HG02943 (cell line): ENCODE data around the gene RSRC2.
"Not testable (repeated sequence)": the region's sequence is repeated elsewhere in the genome, so short reads cannot be mapped to it uniquely, and the experiment has no call there.

ENCODE experiments used
- ATAC-seq: cut with Tn5 transposase; IDR thresholded peaks from one replicate; pipeline ENCODE4 v1.9.1; 2021; ENCODE audit warnings: mild to moderate bottlenecking, low read depth, moderate library complexity; ENCODE audit not compliant: unreplicated experiment

The RSRC2 gene

DNA sequence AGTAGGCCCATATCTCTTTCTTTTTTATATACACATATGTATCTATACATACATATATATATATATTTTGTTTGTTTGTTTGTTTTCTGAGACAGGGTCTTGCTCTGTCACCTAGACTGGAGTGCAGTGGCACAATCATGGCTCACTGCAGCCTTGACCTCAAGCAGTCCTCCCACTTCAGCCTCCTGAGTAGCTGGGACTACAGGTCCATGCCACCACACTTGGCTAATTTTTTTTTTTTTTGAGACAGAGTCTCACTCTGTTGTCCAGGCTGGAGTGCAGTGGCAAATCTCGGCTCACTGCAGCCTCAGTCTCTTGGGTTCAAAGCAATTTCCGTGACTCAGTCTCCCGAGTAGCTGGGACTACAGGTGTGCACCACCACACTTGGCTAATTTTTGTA is 38.9 kb downstream of the RSRC2 start:
- ATAC-seq: not testable (repeated sequence)

DNA sequence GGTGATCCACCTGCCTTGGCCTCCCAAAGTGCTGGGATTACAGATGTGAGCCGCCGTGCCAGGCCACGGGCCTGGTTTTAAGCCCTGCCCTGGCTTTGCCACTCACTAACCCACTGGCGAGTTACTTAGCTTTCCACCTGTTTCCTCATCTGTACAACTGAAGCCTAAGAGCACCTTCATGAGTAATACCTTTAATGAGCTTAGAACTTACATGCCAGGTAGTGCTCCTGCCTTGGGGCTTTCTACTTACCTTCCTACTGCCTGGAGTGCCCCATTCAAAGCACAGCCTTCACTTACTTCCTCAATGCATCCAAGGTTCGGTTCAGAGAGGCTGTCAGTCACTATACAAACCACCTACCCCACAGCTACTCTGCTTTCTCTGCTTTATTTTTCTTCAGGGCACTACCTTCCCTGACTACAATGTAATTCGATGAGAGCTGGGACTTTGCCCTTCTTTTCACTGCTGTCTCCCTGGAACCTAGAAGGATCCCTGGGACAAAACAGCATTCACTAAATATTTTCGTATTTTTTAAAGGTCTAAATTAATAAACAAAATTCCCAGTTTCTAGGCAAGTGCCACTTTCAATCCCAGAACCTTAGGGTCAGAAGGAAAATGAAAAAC is 39.8 kb downstream of the RSRC2 start:
- no peak for ATAC-seq

DNA sequence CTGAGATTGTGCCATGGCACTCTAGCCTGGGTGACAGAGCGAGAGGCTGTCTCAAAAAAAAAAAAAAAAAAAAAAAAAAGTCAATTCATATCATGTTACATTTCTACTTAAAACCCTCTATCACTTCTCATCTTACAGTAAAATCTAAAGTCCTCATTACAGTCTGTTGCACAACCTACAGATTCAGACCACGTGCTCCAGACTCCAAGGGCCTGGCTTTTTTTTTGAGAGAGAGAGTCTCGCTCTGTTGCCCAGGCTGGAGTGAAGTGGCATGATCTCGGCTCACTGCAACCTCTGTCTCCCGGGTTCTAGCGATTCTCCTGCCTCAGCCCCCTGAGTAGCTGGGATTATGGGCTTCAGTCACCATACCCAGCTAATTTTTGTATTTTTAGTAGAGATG is 40.4 kb downstream of the RSRC2 start:
- not testable (repeated sequence) for ATAC-seq

DNA sequence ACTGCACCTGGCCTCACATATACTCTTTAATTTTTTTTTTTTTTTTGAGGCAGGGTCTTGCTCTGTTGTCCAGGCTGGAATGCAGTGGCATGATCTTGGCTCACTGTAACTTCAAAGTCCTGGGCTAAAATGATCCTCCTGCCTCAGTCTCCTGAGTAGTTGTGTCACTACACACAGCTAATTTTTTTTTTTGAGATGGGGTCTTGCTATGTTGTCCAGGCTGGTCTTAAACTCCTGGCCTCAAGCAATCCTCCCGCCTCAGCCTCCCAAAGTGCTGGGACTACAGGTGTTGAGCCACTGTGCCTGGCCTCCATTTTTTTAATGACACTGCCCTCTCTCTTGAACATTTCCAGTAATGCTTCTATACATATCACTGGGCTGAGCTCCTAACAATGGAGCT is 42.4 kb downstream of the RSRC2 start:
- ATAC-seq: not testable (repeated sequence)

DNA sequence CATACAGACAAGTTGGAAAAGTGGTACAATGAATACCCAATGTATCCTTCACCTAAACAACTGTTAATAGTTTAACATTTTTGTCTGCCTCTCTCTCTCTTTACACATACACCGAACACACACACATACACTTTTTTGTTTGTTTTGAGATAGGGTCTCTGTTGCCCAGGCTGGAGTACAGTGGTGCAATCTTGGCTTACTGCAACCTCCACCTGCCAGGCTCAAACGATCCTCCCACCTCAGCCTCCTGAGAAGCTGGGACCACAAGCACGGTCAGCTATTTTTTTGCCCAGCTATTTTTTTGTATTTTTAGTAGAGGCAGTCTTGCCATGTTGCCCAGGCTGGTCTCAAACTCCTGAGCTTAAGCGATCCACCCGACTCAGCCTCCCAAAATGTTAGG is 42.8 kb downstream of the RSRC2 start:
- ATAC-seq: no peak

DNA sequence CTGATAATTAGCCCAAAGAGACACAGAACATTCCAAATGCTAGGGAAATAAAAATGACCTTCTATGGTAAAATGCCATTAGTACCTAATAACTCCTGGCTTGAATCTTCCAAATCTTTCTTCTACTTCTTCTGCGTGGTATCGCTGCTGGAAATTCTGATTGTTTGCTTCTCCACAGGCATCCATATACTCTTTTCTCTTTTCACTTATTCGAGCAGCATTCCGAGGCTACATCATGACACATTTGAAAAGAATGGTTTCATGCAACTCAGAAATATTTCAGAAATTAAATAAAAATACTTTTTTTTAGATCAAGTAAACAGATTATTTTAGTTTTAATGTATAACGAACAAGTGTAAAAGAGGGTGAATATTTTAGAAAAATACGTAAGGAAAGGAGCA is 44.9 kb downstream of the RSRC2 start:
- ATAC-seq: no peak

DNA sequence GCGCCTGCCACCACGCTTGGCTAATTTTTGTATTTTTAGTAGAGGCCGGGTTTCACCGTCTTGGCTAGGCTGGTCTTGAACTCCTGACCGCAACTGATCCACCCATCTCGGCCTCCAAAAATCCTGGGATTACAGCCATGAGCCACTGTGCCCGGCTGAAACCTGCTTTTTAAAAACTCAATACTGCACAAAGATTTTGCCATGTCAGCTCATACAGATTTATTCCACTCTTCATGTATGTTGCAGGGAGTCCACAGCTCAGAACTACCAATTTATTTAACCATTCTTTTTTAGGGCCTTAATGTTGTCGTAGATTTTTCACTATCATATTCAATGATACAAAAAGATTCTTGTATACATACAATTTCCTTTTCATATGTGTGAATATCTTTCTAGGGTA is 46.0 kb downstream of the RSRC2 start:
- ATAC-seq: no peak

DNA sequence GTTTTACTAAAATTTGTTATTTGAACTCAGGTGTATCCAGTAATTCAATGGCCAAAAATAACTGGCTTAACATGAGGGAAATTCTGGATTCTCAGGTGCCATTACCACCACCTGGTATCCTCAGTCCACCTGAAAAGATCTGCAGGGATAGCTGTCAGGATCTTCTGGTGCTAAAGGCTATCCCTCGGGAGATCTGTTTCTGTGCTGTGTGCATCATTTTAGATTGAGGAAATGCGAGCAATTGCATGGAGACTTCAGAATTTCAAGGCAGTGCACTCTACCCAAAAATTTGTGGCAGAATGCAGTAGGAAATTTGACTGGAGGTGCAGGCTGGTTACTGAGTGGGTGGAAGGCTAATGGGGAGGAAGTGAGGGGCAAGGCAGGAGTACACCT is 52.4 kb downstream of the RSRC2 start:
- ATAC-seq: no peak

DNA sequence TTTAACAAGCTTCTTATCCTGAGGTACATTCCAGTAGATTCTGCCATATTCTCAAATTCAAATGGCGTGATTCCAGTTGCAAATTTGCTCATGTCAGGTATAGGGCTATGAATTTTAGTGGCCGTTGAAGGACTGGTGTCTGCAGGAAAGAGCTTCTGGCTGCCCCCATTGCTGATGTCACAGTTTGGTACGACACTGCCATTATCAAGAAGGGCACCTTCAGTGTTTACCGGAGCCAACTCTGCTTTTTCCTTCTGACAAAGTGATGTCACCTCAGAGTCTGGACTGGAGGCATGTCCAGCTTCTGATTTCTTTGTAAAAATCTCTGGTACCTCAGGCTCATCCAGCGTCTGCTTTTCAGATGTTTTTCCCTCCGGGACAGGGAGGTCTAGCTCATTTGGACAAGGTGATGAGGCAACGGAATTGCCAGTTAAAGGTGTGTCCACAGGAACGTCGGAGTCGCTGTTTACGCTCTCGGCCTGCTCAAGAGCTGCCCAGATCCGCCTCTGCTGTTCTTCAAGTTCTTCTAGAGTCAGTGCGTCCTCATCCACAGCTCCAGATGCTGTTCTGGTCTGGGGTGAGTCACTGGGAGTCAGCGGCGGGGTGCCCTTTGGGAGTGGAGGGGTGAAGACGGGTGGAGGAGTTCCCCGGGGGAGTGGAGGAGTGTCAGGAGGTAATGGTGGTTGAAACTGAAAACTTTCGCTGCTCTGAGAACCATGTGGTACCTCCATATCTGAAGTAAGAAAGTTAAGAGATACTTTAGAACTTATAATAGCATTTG is 53.0 kb downstream of the RSRC2 start:
- ATAC-seq: no peak

DNA sequence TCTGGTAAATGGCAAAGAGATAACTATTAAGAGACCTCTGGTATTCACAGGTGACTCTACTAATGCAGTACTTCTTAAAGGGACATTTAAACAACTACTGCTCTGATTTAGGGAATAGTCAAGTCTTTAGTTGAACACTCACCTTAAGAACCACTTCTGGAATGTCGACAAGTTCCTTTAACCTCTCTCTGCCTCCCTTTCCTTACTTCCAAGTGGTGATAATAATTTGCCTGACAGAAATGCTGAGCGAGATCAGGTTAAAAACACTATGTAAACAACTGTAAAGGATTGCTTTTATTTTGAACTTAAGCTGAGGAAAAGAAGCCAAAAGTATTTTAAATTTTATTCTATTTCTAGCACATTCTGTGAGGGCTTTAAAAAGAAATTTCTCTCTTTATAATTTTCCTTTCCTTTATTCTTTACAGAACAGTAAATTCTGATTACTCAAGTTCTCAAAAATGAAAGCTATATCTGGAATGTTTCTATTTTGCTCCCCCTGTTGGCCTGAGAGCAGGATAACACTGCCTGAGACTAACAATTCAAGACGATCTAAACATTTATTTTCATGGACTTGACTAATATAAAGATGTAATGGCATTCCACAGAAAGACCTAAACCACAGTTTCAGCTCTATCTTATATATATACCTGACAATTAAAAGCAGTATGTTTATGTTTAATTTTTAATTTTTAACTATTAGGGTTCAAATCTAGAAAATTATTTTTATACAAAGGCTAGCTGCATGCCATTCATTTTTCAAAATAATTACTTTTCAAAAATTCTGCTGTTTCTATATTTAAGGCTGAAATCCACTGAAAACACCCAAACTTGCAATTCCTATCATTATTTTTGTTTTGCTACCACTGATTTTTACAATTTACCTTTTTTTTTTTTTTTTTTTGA is 55.2 kb downstream of the RSRC2 start:
- no peak for ATAC-seq

DNA sequence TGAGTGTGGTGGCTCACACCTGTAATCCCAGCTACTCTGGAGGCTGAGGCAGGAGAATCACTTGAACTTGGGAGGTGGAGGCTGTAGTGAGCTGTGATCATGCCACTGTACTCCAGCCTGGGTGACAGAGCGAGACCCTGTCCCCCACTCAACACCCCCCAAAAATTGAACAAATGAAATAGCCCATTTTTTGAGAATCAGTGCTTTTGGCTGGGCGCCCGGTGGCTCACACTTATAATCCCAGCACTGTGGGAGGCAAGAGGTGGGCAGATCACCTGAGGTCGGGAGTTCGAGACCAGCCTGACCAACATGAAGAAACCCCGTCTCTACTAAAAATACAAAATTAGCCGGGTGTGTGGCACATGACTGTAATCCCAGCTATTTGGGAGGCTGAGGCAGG is 56.2 kb downstream of the RSRC2 start:
- not testable (repeated sequence) for ATAC-seq

DNA sequence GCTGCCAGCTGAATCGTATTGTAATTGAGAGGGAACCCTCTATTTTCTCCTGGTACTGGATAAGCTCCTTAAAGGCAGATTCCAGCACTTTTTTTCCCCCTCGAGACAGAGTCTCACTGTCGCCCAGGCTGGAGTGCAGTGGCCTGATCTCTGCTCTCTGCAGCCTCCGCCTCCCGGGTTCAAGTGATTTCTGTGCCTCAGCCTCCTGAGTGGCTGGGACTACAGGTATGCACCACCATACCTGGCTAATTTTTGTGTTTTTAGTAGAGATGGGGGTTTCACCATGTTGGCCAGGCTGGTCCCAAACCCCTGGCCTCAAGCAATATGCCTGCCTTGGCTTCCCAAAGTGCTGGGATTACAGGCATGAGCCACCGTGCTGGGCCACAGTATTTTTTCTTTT is 56.9 kb downstream of the RSRC2 start:
- ATAC-seq: not testable (repeated sequence)

DNA sequence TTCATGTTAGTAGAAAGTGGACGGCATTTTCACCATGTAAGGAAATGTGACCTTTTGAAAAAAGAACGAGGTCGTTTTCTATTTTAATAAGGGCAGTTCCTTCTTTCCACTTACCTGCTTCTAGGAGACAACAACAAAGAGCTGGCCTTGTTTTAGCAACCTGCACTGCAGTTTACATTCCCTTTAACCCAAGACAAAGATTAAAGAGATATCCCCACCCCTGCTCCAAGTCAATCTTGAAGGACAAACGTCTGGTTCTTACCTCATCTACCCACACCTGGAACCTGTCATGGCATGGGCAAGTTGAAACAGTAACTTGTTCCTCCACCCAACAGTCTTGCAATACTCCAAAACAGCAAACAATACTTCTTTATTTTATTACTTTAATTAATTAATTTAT is 58.8 kb downstream of the RSRC2 start:
- no peak for ATAC-seq

DNA sequence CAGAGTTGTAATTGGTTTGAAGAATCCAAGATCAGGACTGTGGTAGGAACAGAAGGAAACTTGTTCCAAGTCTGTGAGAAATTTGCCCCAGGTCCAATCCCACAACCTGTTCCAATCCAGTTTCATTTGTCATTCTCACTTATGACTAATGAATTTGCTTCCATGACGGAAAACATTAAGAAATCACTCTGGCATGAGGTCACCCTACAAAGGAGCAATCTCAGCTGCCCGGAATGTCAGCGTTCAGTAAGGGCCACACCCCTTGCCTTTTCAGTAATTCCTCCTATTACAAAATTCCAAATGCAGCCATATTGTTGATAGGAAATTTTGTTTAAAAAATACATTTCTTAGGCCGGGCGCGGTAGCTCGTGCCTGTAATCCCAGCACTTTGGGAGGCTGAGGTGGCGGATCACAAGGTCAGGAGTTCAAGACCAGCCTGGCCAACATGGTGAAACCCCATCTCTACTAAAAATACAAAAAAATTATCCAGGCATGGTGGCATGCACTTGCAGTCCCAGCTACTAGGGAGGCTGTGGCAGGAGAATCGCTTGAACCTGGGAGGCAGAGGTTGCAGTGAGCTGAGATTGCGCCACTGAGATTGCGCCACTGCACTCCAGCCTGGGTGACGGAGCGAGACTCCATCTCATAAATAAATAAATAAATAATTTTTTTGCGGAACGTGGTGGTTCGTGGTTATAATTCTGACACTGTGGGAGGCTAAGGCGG is 62.3 kb downstream of the RSRC2 start:
- ATAC-seq: not testable (repeated sequence)

DNA sequence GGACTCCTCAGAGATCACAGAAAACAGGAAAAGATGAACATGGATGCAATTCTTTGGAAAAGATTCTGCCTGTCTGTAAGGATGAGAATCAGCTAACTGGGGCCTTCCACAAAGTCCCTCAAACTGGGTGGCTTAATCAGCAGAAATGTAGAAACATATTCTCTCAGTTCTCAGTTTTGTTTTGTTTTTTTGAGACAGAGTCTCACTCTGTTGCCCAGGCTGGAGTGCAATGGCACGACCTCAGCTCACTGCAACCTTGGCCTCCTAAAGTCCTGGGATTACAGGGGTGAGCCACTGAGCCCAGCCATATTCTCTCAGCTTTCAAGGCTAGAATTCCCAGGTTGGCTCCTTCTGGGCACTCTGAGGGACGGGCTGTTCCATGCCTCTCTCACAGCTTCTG is 66.1 kb downstream of the RSRC2 start:
- no peak for ATAC-seq

DNA sequence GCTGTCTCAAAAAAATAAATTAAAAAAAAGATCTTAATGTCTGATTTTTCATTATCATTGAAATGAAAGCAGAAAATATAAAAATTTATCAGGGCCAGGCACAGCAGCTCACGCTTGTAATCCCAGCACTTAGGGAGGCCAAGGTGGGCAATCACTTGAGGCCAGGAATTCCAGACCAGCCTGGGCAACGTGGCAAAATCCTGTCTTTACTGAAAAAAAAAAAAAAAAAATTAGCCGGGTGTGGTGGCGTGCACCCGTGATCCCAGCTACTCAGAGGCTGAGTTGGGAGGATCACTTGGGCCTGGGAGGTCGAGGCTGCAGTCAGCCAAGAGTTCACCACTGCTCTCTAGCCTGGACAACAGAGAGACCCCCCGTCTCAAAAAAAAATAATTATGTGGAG is 66.7 kb downstream of the RSRC2 start:
- ATAC-seq: no peak

DNA sequence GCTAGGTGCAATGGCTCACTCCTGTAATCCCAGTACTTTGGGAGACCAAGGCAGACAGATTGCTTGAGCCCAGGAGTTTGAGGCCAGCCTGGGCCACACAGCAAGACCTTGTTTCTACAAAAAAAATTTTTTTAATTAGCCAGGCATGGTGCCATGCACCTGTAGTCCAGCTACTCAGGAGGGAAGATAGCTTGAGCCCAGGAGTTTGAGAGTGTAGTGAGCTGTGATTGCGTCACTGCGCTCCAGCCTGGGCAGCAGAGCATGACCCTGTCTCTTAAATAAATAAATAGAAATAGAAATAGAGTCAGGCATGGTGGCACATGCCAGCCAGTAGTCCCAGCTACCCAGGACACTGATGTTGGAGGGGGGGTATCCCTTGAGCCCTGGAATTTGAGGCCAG is 67.5 kb downstream of the RSRC2 start:
- ATAC-seq: no peak

DNA sequence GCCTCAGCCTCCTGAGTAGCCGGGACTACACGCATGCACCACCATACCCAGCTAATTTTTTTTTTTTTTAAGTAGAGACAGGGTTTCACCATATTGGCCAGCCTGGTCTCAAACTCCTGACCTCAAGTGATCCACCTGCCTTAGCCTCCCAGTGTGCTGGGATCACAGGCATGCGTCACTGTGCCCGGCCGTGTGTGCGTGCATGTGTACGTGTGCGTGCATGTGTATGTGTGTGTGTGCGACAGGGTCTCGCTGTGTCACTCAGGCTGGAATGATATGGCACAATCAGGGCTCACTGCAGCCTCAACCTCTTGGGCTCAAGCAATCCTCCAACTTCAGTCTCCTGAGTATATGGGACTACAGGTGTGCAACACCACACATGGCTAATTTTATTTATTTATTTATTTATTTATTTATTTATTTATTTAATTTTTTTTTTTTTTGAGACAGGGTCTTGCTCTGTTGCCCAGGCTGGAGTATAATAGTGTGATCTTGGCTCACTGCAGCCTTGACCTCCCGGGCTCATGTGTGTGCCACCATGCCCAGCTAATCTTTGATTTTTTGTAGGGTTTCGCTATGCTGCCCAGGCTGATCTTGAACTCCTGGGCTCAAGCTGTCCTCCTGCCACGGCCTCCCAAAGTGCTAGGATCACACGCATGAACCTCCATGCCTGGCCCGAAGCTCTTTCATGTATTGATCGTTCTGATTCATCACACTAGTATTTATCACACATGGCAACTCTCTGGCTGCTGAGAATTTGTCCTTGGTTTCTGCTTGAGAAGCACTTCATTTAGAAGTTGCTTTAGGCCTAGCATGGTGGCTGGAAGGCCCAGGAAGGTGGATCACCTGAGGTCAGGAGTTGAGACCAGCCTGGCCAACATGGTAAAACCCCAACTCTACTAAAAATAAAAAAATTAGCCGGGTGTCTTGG is 68.4 kb downstream of the RSRC2 start:
- no peak for ATAC-seq

DNA sequence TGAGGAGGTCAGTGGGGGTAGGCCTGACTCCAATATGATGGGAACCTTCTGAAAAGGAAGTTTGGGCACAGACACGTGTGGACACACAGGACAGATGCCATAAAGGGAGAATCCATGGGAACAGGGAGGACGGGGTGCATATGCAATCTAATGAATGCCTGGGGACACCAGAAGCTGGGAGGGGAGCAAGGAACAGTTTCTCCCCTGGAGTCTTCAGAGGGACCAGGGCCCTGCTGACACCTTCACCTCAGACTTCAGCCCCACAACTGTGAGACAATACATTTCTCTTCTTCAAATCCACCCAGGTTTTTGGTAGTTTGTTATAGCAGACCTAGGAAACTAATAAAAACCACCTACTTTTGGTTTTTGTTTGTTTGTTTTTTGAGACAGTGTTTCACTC is 69.1 kb downstream of the RSRC2 start:
- ATAC-seq: no peak

DNA sequence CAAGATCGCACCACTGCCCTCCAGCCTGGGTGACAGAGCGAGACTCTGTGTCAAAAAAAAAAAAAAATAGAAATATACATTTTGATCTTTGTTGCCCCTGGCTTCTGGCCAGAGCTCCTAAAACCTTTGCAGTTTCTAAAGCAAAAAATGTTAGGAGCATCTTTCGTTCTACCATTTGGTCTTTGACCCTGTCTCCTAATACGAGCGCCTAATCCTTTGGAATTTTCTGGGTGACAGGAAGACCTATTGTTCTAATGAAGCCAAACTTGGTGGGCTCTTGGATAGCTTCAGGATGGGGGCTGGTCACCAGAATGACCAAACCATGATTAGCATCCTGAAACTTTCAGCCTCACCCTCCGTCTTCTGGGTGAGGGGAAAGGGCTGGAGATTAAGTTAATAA is 72.0 kb downstream of the RSRC2 start:
- no peak for ATAC-seq
